MG63 (cell line): ENCODE data around the gene RHOBTB3. TPM values are rescaled to one million over a fixed set of nuclear protein-coding genes. Genes with fewer than 3 reads are reported as not detected.
"Not testable (repeated sequence)": the region's sequence is repeated elsewhere in the genome, so short reads cannot be mapped to it uniquely, and the experiment has no call there.

Experiments used
- DNase-seq: peaks from one replicate; pipeline ENCODE4 v3.0.0-alpha.2; 2020
- H3K27me3 ChIP-seq: fragments of 250-450 bp; sonication (Bioruptor Pico); 2 replicates; pipeline ENCODE4 v1.5.1; 2020; ENCODE audit warnings: mild to moderate bottlenecking, moderate library complexity
- H3K36me3 ChIP-seq: fragments of 250-450 bp; sonication (Bioruptor Pico); 2 replicates; pipeline ENCODE4 v1.5.1; 2020; ENCODE audit warnings: mild to moderate bottlenecking, moderate library complexity
- H3K4me3 ChIP-seq: fragments of 250-450 bp; sonication (Bioruptor Pico); 2 replicates; pipeline ENCODE4 v1.5.1; 2020; ENCODE audit warnings: mild to moderate bottlenecking, moderate library complexity
- H3K9me3 ChIP-seq: fragments of 250-450 bp; sonication (Bioruptor Pico); 2 replicates; pipeline ENCODE4 v1.5.1; 2020; ENCODE audit warnings: mild to moderate bottlenecking, moderate library complexity
- total RNA-seq: library from RNA; depleted of rRNA; stranded (reverse); fragments of >200 nt; shearing (Covaris generic); gene quantifications from 2 replicates; pipeline ENCODE4 v1.2.3, GENCODE V29; 2014; ENCODE audit warnings: low replicate concordance

RHOBTB3 gene
- total RNA-seq, 1 experiment from 2014 or later: 74.7 TPM

- H3K36me3 ChIP-seq, H3K4me3 ChIP-seq, DNase-seq, H3K27me3 ChIP-seq, H3K9me3 ChIP-seq: not testable (repeated sequence)
Measured at GRCh38 chr5:95710651-95711500, 20.3 kb upstream of the RHOBTB3 start.

DNA sequence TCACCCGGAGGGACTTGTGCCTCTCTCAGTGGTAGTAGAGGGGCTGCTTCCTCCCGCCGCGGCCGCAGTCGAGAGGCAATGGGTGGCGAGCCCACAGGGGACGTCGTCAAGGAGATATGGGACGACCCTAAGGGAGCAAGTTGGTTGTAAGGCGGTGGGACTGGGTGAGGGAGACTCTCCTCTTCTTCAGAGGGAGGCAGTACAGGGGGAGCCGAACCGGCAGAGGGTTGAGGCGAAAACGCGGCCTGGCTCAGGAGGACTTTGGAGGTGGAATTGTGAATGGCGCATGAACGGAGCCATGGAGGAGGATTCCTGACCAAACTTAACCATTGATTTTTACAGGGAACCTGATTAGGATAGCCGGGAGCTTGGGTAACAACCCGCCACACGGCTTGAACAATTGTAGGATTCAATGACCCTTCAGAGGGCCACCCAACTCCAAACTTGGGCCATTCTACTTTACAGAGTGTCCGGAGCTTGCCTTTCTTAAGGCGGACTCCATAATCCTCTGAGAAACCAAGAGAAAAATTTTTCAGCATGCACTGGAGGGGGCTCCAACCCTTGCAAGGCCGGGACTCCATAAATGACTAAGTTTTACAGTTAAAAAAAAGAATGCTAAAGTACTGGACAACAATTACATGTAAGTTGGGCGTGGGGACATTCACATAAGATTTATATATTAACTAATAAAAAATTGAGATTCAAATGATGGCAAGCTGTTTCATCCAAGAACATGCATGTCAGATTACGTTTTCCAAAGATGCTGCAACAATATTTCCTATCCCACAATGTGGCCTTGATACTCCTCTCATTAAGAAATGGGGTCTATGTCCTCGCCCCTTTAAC is 19.4 kb upstream of the RHOBTB3 start:
- H3K36me3 ChIP-seq: no peaks in the 10 kb centered on the region
- H3K9me3 ChIP-seq: no peaks in the 10 kb centered on the region
- DNase-seq: no peak
- H3K4me3 ChIP-seq: no peak overlapping the region
- no peaks in the 10 kb centered on the region for H3K27me3 ChIP-seq

GRCh38 chr5:95712347-95712958 is 18.7 kb upstream of the RHOBTB3 start:
- H3K4me3 ChIP-seq: no peak overlapping the region
- peak; percentile 90 for DNase-seq
- no peaks in the 10 kb centered on the region for H3K9me3 ChIP-seq
- H3K36me3 ChIP-seq: no peaks in the 10 kb centered on the region
- H3K27me3 ChIP-seq: no peaks in the 10 kb centered on the region

- H3K9me3 ChIP-seq, H3K4me3 ChIP-seq, H3K36me3 ChIP-seq, DNase-seq, H3K27me3 ChIP-seq: not testable (repeated sequence)
Measured at GRCh38 chr5:95713246-95713645, 17.9 kb upstream of the RHOBTB3 start.

DNA sequence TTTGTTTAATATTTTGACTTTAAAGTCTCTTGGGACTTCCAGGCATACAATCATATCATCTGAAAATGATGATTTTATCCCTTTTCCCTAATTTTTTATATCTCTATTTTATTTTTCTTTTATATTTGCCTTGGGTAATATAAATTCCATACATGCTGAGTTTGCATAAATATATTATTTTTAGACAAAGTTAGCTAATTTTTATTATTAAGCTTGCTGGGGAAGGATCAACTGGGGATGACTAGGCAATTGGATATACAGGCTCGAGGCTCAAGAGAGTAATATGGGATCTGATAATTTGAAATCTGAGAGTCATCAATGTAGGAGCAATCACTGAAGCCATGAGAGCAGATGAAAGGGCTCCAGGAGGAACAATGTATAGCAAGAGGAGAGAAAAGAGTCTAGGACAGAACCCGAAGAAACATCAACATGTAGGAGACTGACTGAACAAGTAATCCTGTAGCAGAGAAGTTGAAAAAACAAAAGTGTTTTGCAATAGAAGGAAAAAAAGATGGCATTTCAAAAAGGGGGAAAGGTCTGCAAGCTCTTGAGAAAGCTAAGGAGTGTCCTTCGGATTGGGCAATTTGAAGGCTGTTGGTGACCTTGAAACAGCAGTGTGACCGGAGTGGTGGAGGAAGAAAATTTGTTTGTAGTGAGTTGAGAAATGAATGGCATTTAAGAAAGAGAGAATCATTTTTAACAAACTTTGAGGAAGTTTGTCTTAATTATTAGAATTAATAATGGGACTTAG is 17.0 kb upstream of the RHOBTB3 start:
- Histone ChIP-seq H3K36me3 (no peaks in the 10 kb centered on the region), H3K4me3 (no peak overlapping the region), H3K9me3 (no peaks in the 10 kb centered on the region), H3K27me3 (no peaks in the 10 kb centered on the region)
- no peak for DNase-seq

GRCh38 chr5:95715799-95716461 is 15.2 kb upstream of the RHOBTB3 start:
- no peaks in the 10 kb centered on the region for H3K36me3 ChIP-seq
- no peaks in the 10 kb centered on the region for H3K27me3 ChIP-seq
- DNase-seq: no peak
- H3K4me3 ChIP-seq: no peak overlapping the region
- no peaks in the 10 kb centered on the region for H3K9me3 ChIP-seq

DNA sequence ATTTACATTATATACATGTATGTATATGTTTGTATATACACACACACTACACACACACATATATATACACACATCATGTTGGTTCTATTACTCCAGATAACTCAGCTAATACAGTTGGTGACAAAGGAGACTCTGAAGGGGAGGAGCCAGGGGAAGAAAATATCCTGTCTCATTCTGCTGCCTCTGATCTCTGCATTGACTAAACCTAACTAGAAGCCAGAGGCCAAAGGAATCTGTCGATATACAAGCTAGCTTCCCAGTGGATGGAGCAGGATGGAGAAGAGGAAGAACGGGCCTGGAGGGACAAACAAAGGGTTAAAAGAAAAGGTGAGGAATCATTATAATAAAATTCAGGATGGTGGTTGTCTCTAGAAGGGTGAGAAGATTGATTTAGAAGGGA is 13.7 kb upstream of the RHOBTB3 start:
- Histone ChIP-seq H3K4me3 (no peak overlapping the region), H3K36me3 (no peaks in the 10 kb centered on the region)
- no peak for DNase-seq

DNA sequence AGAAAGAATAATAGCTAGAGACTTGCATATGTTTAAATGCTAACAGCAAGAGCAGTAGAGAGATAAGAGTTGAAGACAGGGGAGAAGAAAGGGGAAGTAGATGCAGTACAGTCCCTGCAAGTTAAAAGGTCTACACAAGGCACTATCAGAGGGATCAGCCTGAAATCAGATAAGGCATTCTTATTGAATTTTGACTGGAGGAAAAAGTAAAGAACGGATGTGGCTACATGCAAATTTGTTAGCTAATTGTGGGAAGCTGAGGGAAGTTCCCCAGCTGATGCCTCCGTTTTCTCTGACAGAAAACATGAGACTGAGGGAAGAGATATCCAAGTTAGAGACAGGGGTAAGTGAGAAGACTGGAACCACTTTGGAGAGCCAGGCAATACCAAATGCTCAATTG is 12.9 kb upstream of the RHOBTB3 start:
- DNase-seq: no peak
- H3K27me3 ChIP-seq: no peaks in the 10 kb centered on the region
- no peaks in the 10 kb centered on the region for H3K9me3 ChIP-seq
- no peaks in the 10 kb centered on the region for H3K36me3 ChIP-seq
- H3K4me3 ChIP-seq: no peak overlapping the region

More for the DNA sequence above, 13.7 kb upstream of the RHOBTB3 start:
- H3K9me3 ChIP-seq: no peaks in the 10 kb centered on the region
- H3K27me3 ChIP-seq: no peaks in the 10 kb centered on the region

GRCh38 chr5:95718738-95719137 is 12.4 kb upstream of the RHOBTB3 start:
- Histone ChIP-seq H3K4me3 (no peak overlapping the region), H3K27me3 (no peaks in the 10 kb centered on the region), H3K36me3 (no peaks in the 10 kb centered on the region), H3K9me3 (no peaks in the 10 kb centered on the region)
- DNase-seq: no peak

- no peaks in the 10 kb centered on the region for H3K9me3 ChIP-seq
- no peak for DNase-seq
- H3K27me3 ChIP-seq: no peaks in the 10 kb centered on the region
- H3K36me3 ChIP-seq: no peaks in the 10 kb centered on the region
- no peak overlapping the region for H3K4me3 ChIP-seq
Measured at GRCh38 chr5:95720094-95720786, 10.9 kb upstream of the RHOBTB3 start.

DNA sequence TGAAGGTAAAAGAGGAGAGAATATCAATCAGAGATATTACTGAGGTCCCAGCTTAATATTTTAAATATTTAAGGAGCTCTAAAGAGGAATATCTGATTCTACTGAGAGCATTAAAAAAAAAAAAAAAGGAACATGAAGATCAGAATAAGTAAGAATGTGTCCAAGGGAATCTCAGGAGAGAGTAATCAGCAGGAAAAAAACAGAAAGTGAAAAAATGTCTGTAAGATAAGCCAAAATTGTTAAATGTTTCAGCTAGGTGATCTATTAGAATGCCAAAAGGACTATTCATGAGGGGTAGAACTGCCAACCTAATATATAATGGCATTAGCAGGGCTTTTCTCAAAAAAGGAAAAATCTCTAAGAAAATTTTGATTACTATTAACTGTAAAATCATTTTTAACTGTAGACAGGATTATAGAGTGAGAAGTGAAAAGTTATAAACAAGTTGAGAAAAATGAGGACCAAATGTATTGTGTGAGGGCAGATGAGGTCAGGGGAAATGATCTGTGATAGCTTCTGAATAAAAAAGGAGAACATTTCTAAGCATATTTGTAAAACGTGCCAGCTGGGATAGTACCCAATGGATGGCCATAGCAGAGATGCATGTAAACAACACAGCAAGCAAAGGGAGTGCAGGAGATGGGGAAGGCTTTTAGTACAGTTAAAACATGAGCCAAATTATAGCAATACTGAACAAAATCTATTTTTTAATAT is 9.4 kb upstream of the RHOBTB3 start:
- H3K27me3 ChIP-seq: no peaks in the 10 kb centered on the region
- no peaks in the 10 kb centered on the region for H3K9me3 ChIP-seq
- no peaks in the 10 kb centered on the region for H3K36me3 ChIP-seq
- H3K4me3 ChIP-seq: no peak overlapping the region
- DNase-seq: no peak

GRCh38 chr5:95723632-95724369 is 7.3 kb upstream of the RHOBTB3 start:
- DNase-seq: peak; percentile 54
- Histone ChIP-seq H3K9me3 (no peaks in the 10 kb centered on the region), H3K36me3 (no peaks in the 10 kb centered on the region)

GRCh38 chr5:95725071-95725820 is 5.9 kb upstream of the RHOBTB3 start:
- no peaks in the 10 kb centered on the region for H3K9me3 ChIP-seq
- H3K4me3 ChIP-seq: no peak overlapping the region
- no peaks in the 10 kb centered on the region for H3K27me3 ChIP-seq
- no peak for DNase-seq
- no peaks in the 10 kb centered on the region for H3K36me3 ChIP-seq

More at GRCh38 chr5:95723632-95724369, 7.3 kb upstream of the RHOBTB3 start:
- Histone ChIP-seq H3K27me3 (no peaks in the 10 kb centered on the region), H3K4me3 (no peak overlapping the region)
